Prostate gland (tissue), 2 donors: Measurements from ENCODE around the gene PRDM16.

ENCODE experiments used
- CTCF ChIP-seq, 4 experiments: fragments of 200-600 bp in 2 of 4; fragments of 450-650 bp in 2 of 4; sonication (generic) in 2 of 4; IDR thresholded peaks; 1 replicate in 3 of 4; 2 replicates in 1 of 4; pipeline ENCODE4 v1.5.1; 2016 to 2019; ENCODE audit warnings: antibody characterized with exemption in 4 of 4, mild to moderate bottlenecking in 2 of 4, moderate library complexity in 2 of 4
- POLR2A ChIP-seq: fragments of 450-650 bp; IDR thresholded peaks from one replicate; pipeline ENCODE4 v1.6.1; 2016; ENCODE audit warnings: antibody characterized with exemption, mild to moderate bottlenecking

DNA sequence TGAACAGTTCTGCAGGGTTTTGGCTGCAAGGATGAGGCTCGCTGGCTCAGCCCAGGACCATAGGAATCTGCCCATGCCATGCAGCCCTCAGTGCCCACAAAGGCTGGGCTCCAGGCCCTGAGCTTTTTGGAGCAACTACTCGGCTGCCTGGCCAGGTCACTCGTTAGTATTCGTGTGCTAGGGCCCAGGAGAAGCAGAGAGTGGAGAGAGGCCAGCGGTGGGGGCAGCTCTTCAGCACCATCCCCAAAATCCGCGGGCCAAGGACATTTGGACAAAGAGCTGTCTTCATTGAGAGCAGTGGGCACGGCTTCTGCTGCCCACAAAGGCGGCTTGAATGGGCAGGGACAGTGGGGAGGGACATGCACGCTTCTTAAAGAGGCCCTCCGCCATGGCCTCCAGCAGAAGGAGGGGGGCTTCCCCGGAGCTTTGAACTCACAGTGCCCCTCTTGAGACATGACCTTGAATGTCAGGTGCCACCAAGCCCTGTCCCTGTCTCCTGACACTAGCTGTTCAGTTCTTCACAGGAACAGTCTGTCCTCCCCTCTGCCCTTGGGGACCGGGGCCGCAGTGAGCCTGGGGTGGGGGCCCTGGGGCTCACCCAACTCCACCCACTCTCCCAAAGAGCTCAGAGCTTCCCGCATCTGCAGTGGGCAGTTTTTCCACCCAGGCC lies 279.3 kb downstream of the PRDM16 start:
- TF ChIP-seq CTCF (IDR thresholded peaks at IDR 0.05) (no peak), POLR2A (no peak)
